Measurements from ENCODE around the gene ANKRD61. TPM values are rescaled to one million over a fixed set of nuclear protein-coding genes. Genes with fewer than 3 reads are reported as not detected.

ANKRD61 gene
- total RNA-seq (2022; extraction: Qiagen RNA extraction; ENCODE audit: low read depth), result 0.38 to 0.90 TPM (median 0.61 TPM) in 5 replicates

DNA sequence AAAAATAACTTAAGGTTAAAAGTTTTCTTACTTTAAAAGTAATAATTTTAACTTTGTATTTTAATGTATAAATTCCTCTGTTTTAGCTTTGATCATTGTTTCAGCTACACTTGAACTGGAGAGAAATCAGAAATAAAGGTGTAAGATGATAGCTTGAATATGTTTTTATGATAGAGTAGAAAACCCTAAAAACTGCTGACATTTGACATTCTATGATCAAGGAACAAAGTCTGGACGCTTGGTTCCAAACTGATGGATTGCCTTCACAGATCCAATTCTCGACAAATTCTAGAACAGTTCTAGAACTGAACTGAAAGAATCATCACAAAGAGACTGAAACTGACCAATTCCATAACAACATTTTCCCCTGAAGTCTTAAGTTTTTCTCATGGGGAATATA lies at the start of gene ANKRD61:
ANKRD61 (plus strand) TSS at position 389 of the 400 bp plus-strand sequence; CDS start at position 389, 0 bp downstream.

GRCh38 chr7:6008668-6009611 lies 22.2 kb upstream of the ANKRD61 start, which contains the start of the genes AIMP2 and PMS2:
AIMP2 (plus strand) TSS chr7:6009272; CDS start chr7:6009364, 92 bp downstream.
PMS2 (minus strand) TSS chr7:6009049; CDS start chr7:6009019, 30 bp downstream.

Other genes starting within 250 kb of the ANKRD61 start
- 25.3 to 28.5 TPM (median 26.5 TPM) in 5 replicates for gene RNF216, start 249.7 kb upstream of the ANKRD61 start, total RNA-seq (2022; extraction: Qiagen RNA extraction; ENCODE audit: low read depth)
- not detected in 5 replicates for gene OCM, start 150.6 kb upstream of the ANKRD61 start, total RNA-seq (2022; extraction: Qiagen RNA extraction; ENCODE audit: low read depth)
- 75.8 to 84.1 TPM (median 78.6 TPM) in 5 replicates for gene CCZ1, start 132.6 kb upstream of the ANKRD61 start, total RNA-seq (2022; extraction: Qiagen RNA extraction; ENCODE audit: low read depth)
- 0.08 to 0.33 TPM (median 0.19 TPM) in 4 of 5 replicates, not detected in the other for gene RSPH10B, start 60.7 kb upstream of the ANKRD61 start, total RNA-seq (2022; extraction: Qiagen RNA extraction; ENCODE audit: low read depth)
- 10.3 to 16.7 TPM (median 12.3 TPM) in 5 replicates for gene PMS2, start 22.3 kb upstream of the ANKRD61 start, total RNA-seq (2022; extraction: Qiagen RNA extraction; ENCODE audit: low read depth)
- gene AIMP2, start 22.1 kb upstream of the ANKRD61 start, total RNA-seq (2022; extraction: Qiagen RNA extraction; ENCODE audit: low read depth), result 84.2 to 98.3 TPM (median 96.0 TPM) in 5 replicates
- 65.5 to 81.6 TPM (median 74.1 TPM) in 5 replicates for gene EIF2AK1, start 27.8 kb downstream of the ANKRD61 start, total RNA-seq (2022; extraction: Qiagen RNA extraction; ENCODE audit: low read depth)
- gene USP42, start 73.6 kb downstream of the ANKRD61 start, total RNA-seq (2022; extraction: Qiagen RNA extraction; ENCODE audit: low read depth), result 6.4 to 8.8 TPM (median 7.8 TPM) in 5 replicates
- 19.6 to 23.2 TPM (median 21.4 TPM) in 5 replicates for gene CYTH3, start 241.2 kb downstream of the ANKRD61 start, total RNA-seq (2022; extraction: Qiagen RNA extraction; ENCODE audit: low read depth)

All from A549 treated with CpdA at 1 μM for 4 hours (cell line).